Measurements from ENCODE around the gene RFX1.

The RFX1 gene

GRCh38 chr19:13996928-13997630, 9.0 kb downstream of the RFX1 start:
- DNase-seq (ENCODE audit: low read depth): no peak

- no peak for DNase-seq (ENCODE audit: low read depth)
Measured at GRCh38 chr19:13995878-13996765, 10.0 kb downstream of the RFX1 start.

- no peak for DNase-seq (ENCODE audit: low read depth)
Measured at GRCh38 chr19:13995017-13995728, 10.9 kb downstream of the RFX1 start.

DNA sequence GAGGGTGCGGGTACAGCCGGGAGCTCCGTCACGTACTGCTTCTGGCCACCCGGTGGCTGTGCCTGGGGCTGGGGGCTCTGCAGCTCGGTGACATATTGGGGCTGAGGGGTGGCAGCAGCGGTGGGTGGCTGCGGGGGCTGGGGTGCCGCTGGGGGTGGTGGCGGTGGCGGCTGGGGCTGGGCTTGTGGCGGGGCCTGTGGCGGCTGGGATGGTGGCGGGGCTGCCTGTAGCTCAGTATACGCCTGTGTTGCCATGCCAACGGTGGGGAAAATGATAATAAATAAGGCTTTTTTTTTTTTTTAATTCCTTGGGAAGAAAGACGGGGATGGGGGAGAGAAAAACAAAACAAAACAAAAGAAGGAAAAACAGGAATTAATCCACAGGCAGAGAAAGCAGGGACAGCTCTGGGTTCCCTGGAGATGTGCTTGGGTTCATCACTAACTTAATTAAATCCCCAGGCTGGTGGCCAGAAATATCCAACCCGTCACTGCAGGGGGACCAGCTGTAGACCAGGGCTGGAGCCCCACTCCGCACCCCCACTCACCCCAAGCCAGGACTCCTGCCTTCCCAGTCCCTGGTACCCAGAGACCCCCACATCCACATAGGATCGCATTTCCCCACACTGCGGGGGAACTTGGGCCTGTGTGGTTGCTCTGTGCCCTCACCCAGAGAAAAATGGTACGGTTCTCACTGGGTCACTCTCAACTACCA, 12.4 kb downstream of the RFX1 start:
- no peak for DNase-seq (ENCODE audit: low read depth)

DNA sequence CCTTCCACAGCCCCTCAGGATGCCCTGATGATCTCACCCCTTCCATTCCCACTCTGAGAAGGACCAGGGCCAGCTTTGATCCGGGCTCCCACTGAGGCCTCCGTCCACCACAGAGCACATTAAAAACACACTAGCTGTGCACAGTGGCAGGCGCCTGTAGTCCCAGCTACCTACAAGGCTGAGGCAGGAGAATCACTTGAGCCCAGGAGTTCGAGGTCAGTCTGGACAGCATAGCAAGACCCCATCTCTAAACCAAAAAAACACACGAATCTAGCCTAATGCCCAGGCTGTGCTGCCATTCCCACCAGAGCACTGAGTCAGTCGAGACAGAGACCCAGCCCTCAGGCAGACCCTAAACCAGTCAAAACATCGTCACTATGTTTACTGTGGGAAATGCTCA, 14.1 kb downstream of the RFX1 start:
- DNase-seq (ENCODE audit: low read depth): no peak

- no peak for DNase-seq (ENCODE audit: low read depth)
Measured at GRCh38 chr19:13990085-13990484, 16.0 kb downstream of the RFX1 start.

GRCh38 chr19:13989487-13989886, 16.6 kb downstream of the RFX1 start:
- DNase-seq (ENCODE audit: low read depth): no peak

DNA sequence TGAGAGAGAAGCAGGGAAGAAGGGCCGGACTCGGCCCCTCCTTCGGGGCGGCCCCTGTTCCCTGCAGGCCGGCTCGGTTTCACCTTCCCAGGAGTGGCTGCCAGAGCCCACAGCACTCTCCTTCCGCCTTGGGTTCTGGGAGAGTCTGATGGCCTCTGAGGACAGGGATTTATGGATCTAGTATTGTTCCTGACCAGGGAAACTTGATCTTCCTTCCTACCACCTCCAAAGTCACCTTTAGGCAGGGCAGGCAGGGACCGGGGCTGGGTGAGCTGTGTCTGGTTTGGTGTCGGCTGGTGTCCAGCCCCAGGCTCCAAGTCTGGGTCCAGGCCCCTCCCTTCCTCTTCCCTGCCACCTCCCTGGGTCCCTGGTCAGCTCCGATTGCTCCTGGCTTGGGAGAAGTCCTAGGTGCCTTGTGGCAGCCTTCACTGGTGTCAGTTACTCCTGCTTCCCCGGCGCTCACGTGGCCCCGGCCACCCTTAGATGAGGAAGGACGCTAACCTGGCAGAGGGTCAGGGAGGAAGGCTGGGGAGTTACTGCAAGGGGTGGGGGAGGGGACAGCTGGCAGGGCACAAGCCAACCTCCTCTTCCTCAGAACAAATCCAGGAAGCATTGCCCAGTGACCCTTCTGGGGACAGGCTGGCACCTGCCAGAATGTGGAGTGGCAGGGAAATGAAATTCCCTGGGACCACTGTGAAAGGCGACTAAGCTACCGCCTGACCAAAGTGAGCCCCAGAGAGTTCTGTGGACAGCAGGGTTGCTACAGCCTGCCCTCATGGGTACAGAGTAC, 18.8 kb downstream of the RFX1 start:
- no peak for DNase-seq (ENCODE audit: low read depth)

DNA sequence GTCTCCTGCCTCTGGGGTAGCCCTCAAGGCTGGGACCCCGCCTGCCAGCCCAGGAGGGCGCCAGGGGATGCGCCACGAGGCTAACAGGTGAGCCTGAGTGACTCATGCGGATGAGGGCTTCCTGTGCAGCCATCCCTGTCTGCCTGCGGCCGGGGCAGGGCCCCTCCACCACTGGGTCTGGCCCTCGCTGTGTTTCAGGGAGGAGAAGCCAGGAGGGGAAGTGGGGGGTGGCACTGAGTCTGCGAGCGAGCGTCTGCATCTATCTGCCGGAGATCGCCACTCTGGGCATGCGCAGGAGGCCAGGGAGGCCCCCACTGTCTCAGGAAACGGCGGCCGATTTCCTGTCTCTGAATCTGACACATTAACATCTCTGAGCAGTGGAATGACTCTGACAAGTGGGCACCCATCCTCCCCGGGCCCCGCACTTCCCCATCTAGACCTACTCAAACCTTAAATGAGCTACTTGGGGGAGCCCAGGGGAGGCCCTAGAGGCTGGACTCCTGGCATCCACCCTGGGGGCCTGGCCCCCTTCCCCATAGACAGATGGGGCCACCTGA, 19.7 kb downstream of the RFX1 start:
- peak; percentile 98 for DNase-seq (ENCODE audit: low read depth)

DNA sequence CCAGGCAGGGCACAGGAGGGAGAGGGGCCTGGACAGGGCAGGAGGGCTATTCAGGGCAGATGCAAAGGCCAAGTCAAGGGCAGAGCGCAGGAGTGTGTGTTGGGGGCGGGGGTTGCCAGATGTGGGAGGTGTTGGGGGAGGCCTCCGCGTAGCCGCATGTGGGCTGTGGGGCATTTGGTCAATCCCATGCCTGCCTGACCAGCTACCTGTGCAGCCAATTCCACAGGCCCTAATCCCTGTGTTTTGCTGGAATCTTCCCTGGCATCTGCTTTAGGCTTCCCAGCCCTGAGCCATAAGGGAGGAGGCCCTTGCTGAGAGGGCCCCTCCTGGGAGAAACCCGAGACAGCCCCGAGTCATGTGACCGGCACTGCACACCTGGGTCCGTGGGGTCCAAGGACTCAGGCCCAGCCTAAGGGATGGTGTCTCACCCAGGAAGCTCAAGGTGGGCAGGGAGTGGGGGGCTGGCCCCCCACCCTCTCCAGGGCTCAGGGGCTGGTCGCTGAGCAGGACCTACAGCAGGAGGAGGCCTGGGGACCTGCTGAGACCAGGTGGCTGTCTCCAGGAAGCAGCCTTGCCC, 20.3 kb downstream of the RFX1 start:
- no peak for DNase-seq (ENCODE audit: low read depth)

DNA sequence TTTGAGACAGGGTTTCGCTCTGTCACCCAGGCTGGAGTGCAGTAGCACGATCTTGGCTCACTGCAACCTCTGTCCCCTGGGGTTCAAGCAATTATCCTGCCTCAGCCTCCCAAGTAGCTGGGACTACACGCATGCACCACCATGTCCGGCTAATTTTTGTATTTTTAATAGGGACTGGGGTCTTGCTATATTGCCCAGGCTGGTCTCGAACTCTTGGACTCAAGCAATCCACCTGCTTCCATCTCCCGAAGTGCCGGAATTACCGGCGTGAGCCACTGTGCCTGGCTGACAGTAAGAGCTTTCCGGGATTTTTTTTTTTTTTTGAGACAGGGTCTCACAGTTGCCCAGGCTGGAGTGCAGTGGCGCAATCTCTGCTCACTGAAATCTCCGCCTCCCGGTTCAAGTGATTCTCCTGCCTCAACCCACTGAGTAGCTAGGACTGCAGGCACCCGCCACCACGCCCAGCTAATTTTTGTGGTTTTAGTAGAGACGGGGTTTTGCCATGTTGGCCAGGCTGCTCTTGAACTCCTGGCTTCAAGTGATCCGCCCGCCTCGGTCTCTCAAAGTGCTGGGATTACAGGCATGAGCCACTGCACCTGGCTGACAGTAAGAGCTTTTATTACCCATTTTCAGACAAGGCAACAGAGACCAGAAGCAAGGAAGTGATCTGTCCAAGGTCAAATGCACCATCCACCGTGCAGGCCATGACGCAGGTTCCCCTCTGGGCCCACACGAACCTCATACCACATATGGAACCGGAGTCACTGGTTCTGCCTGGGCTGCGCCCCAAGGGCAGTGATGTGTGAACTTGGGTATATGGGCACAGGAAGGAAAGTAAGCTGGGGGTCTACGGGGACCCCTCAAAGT, 21.0 kb downstream of the RFX1 start:
- DNase-seq (ENCODE audit: low read depth): no peak

DNA sequence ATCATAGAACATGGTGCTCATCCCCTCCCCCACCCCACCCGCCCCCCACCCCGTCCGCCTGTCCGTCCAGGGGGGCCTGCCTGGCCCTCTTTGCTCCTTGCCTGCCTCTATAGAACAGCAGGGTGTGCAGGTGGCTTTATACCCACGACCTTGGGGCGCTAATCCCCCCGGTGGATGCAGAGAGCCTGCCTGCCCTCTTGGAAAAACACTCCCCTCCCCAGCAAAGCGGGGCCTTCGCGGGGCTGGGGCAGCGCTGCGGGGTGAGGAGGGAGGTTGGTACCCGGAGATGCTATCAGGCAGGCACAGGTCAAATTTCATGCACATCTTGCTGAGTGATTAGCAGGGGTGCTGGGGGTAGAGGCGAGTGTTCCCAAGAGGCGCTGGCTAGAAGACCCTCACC, 21.9 kb downstream of the RFX1 start:
- DNase-seq (ENCODE audit: low read depth): no peak

GRCh38 chr19:13983213-13983889, 22.8 kb downstream of the RFX1 start:
- DNase-seq (ENCODE audit: low read depth): no peak

DNA sequence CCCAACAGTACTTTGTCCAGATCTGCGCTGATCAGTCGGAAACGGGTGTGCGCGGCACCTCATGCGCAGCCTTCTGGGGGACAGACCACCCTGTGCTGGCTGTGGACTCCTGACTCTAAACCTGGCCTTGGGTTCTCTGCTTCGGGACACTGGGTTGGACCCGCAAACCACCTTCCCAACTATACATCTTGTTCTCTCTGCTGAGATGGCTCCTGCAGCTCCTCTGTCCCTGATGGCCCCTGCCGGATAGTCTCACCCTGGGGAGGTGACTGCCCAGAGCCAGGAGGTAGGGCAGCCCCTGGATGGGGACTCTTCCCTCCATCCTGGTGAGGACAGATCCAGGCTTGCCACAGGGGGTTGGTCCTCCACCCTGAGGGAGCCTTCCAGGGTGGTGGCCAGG, 23.3 kb downstream of the RFX1 start:
- no peak for DNase-seq (ENCODE audit: low read depth)

- no peak for DNase-seq (ENCODE audit: low read depth)
Measured at GRCh38 chr19:13981988-13982501, 24.1 kb downstream of the RFX1 start.

DNA sequence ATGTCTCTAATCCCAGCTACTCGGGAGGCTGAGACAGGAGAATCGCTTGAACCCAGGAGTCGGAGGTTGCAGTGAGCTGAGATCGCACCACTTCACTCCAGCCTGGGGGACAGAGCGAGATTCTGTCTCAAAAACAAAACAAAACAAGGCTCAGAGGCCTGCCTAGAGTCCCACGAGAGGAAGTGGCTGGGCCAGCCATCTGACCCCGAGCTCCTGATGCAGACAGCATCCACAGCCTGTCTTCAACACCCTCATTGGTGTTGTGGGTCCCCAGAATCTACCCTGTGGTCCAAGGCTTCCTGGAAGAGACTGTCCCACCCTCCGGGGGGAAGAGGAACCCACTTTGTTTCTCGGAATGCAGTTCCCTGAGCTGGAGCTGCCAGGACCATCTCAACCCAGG, 24.7 kb downstream of the RFX1 start:
- no peak for DNase-seq (ENCODE audit: low read depth)

GRCh38 chr19:13981021-13981420, 25.1 kb downstream of the RFX1 start:
- DNase-seq (ENCODE audit: low read depth): no peak

DNA sequence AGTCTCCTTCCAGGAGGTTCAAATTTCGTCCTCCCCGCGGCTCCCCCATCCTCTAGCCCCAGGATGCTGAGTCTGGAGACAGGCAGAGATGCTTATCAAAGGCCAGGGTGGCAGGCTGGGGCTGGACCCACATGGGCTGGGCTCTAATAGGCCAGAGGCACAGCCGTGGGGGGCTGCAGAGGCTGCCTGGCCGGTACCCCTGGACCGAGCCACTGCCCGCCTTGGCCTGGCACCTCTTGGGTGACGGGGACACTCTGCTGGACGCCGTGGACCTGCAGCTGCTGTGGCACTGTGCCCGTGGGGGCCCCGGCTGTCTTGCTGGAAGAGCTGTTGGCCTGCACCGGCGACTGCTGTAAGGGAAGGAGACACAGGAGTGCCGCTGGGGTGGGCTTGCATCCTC, 25.8 kb downstream of the RFX1 start:
- no peak for DNase-seq (ENCODE audit: low read depth)

GRCh38 chr19:13979686-13980085, 26.4 kb downstream of the RFX1 start:
- DNase-seq (ENCODE audit: low read depth): no peak
